HG02798 (cell line): ENCODE measurements around the gene CLPTM1L.
"Not testable (repeated sequence)": the region's sequence is repeated elsewhere in the genome, so short reads cannot be mapped to it uniquely, and the experiment has no call there.

Experiments used
- ATAC-seq: cut with Tn5 transposase; IDR thresholded peaks from one replicate; pipeline ENCODE4 v1.9.1; 2021; ENCODE audit warnings: mild to moderate bottlenecking; ENCODE audit not compliant: unreplicated experiment, poor library complexity

Gene CLPTM1L

GRCh38 chr5:1343315-1343751 lies 1.6 kb downstream of the CLPTM1L start:
- no peak for ATAC-seq

- not testable (repeated sequence) for ATAC-seq
Observed at GRCh38 chr5:1342711-1343110, 2.2 kb downstream of the CLPTM1L start.

GRCh38 chr5:1342268-1342667 lies 2.6 kb downstream of the CLPTM1L start:
- no peak for ATAC-seq

- ATAC-seq, result no peak
Observed at GRCh38 chr5:1341863-1342262, 3.0 kb downstream of the CLPTM1L start.

GRCh38 chr5:1339818-1340210 lies 5.1 kb downstream of the CLPTM1L start:
- not testable (repeated sequence) for ATAC-seq

- ATAC-seq, result not testable (repeated sequence)
Observed at GRCh38 chr5:1339139-1339817, 5.6 kb downstream of the CLPTM1L start.

- ATAC-seq, result no peak
Observed at GRCh38 chr5:1338506-1339070, 6.3 kb downstream of the CLPTM1L start.

- ATAC-seq, result no peak
Observed at GRCh38 chr5:1338196-1338490, 6.8 kb downstream of the CLPTM1L start.

GRCh38 chr5:1337489-1338195 lies 7.3 kb downstream of the CLPTM1L start:
- no peak for ATAC-seq

GRCh38 chr5:1336749-1337488 lies 8.0 kb downstream of the CLPTM1L start:
- ATAC-seq, result no peak

GRCh38 chr5:1336106-1336561 lies 8.8 kb downstream of the CLPTM1L start:
- no peak for ATAC-seq

GRCh38 chr5:1335540-1336095 lies 9.3 kb downstream of the CLPTM1L start:
- no peak for ATAC-seq

- ATAC-seq, result no peak
Observed at GRCh38 chr5:1334831-1335539, 9.9 kb downstream of the CLPTM1L start.

GRCh38 chr5:1333986-1334385 lies 10.9 kb downstream of the CLPTM1L start:
- no peak for ATAC-seq

- ATAC-seq, result not testable (repeated sequence)
Observed at GRCh38 chr5:1333286-1333685, 11.6 kb downstream of the CLPTM1L start.

- no peak for ATAC-seq
Observed at GRCh38 chr5:1332461-1333001, 12.4 kb downstream of the CLPTM1L start.

GRCh38 chr5:1331861-1332405 lies 13.0 kb downstream of the CLPTM1L start:
- ATAC-seq, result no peak

- no peak for ATAC-seq
Observed at GRCh38 chr5:1330847-1331831, 13.8 kb downstream of the CLPTM1L start.
